ENCODE measurements around the gene MYO10. TPM values are rescaled to one million over a fixed set of nuclear protein-coding genes. Genes with fewer than 3 reads are reported as not detected.

Gene MYO10
- total RNA-seq, 1 experiment from 2014 or later, result 71.9 TPM

GRCh38 chr5:16866273-16866672, 69.8 kb downstream of the MYO10 start:
- ChIA-PET POLR2A (interaction anchor here (0.7 kb wide), 1 partner anchor 35 kb away, joined by 5 read pairs; no protein-coding TSS in a partner anchor), CTCF (interaction anchor here (0.6 to 0.7 kb wide), 2 partner anchors 18 to 53 kb away, joined by 4 to 5 read pairs; no protein-coding TSS in a partner anchor)
- peak overlapping the region; percentile 91 for H3K27ac ChIP-seq (ENCODE audit: low read length)
- H3K4me1 ChIP-seq (ENCODE audit: control insufficient read depth, insufficient read depth, low read length), result peaks cover 83% of the 10 kb centered on the region
- no peak for TF ChIP-seq POLR2AphosphoS5 (IDR thresholded peaks at IDR 0.05; ENCODE audit: low read depth, low read length)
- TF ChIP-seq CTCF (IDR thresholded peaks at IDR 0.05), result no peak
- no peak for TF ChIP-seq TCF7L2 (IDR thresholded peaks at IDR 0.05; ENCODE audit: low read depth, low read length)
- TF ChIP-seq SIN3A (IDR thresholded peaks at IDR 0.05; ENCODE audit: borderline replicate concordance, insufficient read depth, low read depth, low read length), result no peak
- no peak for TF ChIP-seq REST (IDR thresholded peaks at IDR 0.05; ENCODE audit: insufficient read depth in 1 of 2, low read depth in 2 of 2, low read length in 1 of 2)
- no peak overlapping the region; a peak in 1 of 4 replicates for H3K4me3 ChIP-seq (ENCODE audit: low read depth in 2 of 2, low read length in 2 of 2)
- in situ Hi-C loops (cut with HindIII; ENCODE audit: low pct_unique_long_range_greater_than_20kb, low sequenced_read_pairs), result no loop called here
- intact Hi-C loops (cut with micrococcal nuclease; ENCODE audit: unreplicated experiment), result no loop called here
- ATAC-seq, result no peak
- no peaks in the 10 kb centered on the region for H3K36me3 ChIP-seq (ENCODE audit: control insufficient read depth, insufficient read depth, low read length)
- no peaks in the 10 kb centered on the region for H3K9me3 ChIP-seq (ENCODE audit: control insufficient read depth, insufficient read depth, low read depth, low read length)
- BruUV-seq (replicated peaks), result no TSS peak
- no peaks in the 10 kb centered on the region for H3K27me3 ChIP-seq (ENCODE audit: control insufficient read depth, insufficient read depth, low read length)
- DNase-seq (ENCODE audit: low read depth, low spot score), result no peak

GRCh38 chr5:16865151-16865550, 70.9 kb downstream of the MYO10 start:
- in situ Hi-C loops (cut with HindIII; ENCODE audit: low pct_unique_long_range_greater_than_20kb, low sequenced_read_pairs) (no loop called here), intact Hi-C loops (cut with micrococcal nuclease; ENCODE audit: unreplicated experiment) (no loop called here)
- H3K9me3 ChIP-seq (ENCODE audit: control insufficient read depth, insufficient read depth, low read depth, low read length), result no peaks in the 10 kb centered on the region
- H3K4me1 ChIP-seq (ENCODE audit: control insufficient read depth, insufficient read depth, low read length), result peaks cover 72% of the 10 kb centered on the region
- DNase-seq (ENCODE audit: low read depth, low spot score) (no peak), ATAC-seq (no peak)
- H3K36me3 ChIP-seq (ENCODE audit: control insufficient read depth, insufficient read depth, low read length), result no peaks in the 10 kb centered on the region
- TF ChIP-seq SIN3A (IDR thresholded peaks at IDR 0.05; ENCODE audit: borderline replicate concordance, insufficient read depth, low read depth, low read length), result no peak
- TF ChIP-seq POLR2AphosphoS5 (IDR thresholded peaks at IDR 0.05; ENCODE audit: low read depth, low read length), result no peak
- TF ChIP-seq CTCF (IDR thresholded peaks at IDR 0.05), result no peak
- no peak for TF ChIP-seq TCF7L2 (IDR thresholded peaks at IDR 0.05; ENCODE audit: low read depth, low read length)
- TF ChIP-seq REST (IDR thresholded peaks at IDR 0.05; ENCODE audit: insufficient read depth in 1 of 2, low read depth in 2 of 2, low read length in 1 of 2), result no peak
- H3K4me3 ChIP-seq (ENCODE audit: low read depth in 2 of 2, low read length in 2 of 2), result no peak overlapping the region
- ChIA-PET CTCF (no interaction called here), POLR2A (no interaction called here)
- peak overlapping the region; percentile 91 for H3K27ac ChIP-seq (ENCODE audit: low read length)
- H3K27me3 ChIP-seq (ENCODE audit: control insufficient read depth, insufficient read depth, low read length), result no peaks in the 10 kb centered on the region
- BruUV-seq (replicated peaks), result no TSS peak

All from Panc1 (cell line).